GM21619 (cell line): ENCODE measurements around the gene MUC12.
"Not testable (repeated sequence)": the region's sequence is repeated elsewhere in the genome, so short reads cannot be mapped to it uniquely, and the experiment has no call there.

Experiments
- ATAC-seq: cut with Tn5 transposase; IDR thresholded peaks from one replicate; pipeline ENCODE4 v1.9.1; 2021; ENCODE audit not compliant: unreplicated experiment

MUC12 gene

DNA sequence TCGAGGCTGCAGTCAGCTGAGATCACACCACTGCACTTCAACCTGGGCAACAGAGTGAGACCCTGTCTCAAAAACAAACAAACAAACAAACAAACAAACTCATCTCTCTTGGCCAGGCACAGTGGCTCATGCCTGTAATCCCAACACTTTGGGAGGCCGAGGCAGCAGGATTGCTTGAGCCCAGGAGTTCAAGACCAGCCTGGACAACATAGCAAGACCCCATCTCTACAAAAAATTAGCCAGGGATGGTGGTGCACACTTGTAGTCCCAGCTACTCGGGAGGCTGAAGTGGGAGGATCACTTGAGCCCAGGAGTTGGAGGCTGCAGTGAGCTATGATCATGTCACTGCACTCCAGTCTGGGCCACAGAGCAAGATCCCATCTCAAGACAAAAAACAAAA is 95.8 kb downstream of the MUC12 start:
- not testable (repeated sequence) for ATAC-seq

DNA sequence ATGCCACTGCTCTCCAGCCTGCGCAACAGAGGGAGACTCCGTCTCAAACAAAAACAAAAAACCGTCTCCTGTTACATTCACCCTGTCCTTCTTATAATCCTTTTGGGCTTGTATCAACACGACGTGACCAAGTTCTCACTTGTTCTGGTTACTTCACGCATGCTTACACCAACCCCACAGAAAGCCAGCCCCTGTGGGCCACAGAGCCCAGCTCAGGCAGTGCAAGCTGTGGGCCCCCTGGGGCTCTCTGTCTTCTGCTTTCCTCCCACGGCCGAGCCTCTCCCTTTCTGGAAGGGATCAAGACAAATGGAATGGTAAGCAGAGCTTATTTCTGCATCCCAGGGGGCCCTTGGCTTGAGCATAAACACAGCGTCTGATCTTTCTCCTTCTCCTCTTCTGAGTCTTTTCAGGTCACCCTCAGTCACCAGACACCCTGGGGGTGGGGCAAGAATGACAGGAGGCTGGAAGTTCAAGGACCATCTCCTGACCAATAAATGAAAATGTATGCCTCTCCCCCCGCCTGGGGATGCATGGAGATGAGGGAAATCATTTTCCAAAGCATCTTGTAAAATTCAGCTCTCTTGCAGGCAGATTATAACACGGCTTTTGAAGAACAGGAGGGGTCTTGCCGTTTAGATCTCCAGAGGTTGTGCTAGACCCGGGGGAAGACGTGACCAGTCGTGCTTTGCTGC is 96.9 kb downstream of the MUC12 start:
- ATAC-seq = no peak

DNA sequence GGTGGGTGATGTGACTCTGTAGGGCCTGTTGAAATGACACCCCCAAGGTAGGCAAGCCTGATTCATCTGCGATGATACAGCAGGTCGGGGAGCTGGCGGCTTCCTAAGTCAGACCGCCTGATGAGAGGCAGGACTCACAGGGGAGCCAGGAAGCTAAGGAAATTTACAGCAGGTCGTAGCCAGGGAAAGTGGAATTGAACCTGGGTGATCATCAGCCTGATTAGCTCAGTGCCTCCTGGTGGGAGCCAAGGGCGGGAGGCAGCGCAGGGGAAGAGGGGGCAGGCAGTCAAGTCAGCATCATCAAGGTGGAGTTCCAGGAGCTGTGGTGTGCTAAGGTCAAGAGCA is 97.4 kb downstream of the MUC12 start:
- ATAC-seq = no peak

DNA sequence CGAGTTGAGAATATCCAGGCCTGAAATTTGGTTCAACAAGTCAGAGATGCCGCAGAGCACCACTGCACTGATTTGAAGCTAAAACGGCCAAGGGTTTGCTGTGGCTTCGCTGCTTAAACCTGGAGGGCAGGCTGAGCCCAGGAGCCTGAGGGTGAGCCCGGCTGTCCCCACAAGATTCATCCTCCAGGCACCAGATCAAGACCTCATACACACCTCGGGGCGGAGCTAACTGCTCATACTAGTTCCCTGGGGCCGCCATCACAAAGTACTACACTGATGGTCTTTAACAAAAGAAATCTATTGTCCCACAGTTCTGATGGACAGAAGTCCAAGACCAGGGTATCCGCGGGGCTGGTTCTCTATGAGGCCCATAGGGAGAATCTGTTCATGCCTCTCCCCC is 99.0 kb downstream of the MUC12 start:
- no peak for ATAC-seq
